HG03103 (cell line): Measurements from ENCODE around the gene FAAP100.
A peak's percentile ranks its signal among the peaks of the same experiment; 100 is the strongest.

Experiments
- ATAC-seq: cut with Tn5 transposase; IDR thresholded peaks from one replicate; pipeline ENCODE4 v1.9.1; 2021; ENCODE audit warnings: low read depth; ENCODE audit not compliant: unreplicated experiment

The FAAP100 gene

DNA sequence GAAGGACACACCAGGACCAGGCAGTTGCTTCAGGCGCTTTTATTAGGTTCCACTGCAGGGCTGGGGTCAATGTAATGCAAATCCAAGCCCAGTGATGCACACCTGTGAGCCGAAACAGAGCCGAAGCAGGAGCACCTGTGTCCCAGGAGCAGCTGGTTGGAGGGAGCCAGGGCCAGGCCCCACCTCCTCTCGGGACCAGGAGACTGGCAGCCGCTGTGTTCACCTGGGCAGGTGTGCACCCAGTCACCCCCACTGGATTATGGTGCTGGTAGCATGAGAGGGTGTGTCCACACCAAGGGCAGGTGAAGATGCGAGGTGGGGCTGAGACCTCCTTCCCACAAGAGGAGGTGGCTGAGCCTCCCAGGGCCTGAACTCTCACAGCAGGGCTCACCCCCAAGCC is 4.7 kb upstream of the FAAP100 start:
- ATAC-seq: no peak

DNA sequence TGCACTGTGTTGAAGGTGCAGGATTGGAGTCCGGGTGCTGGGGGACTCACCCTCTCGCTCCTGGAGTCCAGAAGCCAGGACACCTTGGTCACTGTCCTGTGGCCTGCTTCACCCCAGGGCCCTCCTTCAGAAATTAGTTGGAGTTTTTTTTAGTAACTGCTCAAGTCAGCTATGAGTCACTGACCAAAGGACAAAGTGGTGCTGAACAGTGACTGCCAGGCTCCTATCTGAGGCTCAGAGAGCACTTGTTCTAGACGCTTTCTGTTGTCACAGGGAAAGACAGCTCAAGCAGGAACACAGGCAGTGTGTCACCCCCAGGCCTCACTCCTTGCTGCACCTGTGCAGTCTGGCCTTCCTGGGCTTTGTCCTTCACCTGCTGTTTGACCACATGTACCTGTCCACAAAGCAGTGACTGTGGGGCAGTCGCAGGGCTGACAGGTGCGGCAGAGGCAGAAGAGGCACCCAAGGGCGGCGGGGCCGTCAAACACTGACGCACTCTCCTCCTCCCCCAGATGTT is 4.1 kb upstream of the FAAP100 start:
- ATAC-seq: no peak

DNA sequence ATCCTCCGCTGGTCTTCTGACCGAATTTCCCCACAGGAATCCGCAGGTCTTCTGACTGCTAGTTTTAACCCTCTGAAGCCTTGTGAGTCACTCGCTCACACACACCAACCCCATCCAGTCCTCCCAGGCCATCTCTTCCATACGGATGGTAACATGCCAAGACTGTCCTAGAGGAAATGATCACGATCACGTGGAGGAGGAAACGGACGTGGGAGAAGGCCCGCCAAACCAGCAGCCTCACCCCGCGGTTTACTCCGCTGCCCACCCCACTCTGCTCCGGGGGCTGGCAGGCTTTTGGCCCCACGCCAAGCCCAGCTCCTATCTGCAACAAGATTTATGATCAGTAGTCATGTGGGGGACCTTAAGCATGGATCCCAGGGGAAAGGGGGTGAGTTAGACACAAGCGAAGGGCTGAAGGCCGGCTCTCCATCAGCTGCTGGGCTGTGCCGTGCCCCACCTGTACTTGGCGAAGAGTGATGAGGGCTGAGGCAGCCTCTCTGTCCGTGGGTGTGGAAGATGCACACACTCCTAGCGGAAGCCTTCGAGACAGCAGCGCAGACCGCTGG is 1.5 kb upstream of the FAAP100 start:
- no peak for ATAC-seq

DNA sequence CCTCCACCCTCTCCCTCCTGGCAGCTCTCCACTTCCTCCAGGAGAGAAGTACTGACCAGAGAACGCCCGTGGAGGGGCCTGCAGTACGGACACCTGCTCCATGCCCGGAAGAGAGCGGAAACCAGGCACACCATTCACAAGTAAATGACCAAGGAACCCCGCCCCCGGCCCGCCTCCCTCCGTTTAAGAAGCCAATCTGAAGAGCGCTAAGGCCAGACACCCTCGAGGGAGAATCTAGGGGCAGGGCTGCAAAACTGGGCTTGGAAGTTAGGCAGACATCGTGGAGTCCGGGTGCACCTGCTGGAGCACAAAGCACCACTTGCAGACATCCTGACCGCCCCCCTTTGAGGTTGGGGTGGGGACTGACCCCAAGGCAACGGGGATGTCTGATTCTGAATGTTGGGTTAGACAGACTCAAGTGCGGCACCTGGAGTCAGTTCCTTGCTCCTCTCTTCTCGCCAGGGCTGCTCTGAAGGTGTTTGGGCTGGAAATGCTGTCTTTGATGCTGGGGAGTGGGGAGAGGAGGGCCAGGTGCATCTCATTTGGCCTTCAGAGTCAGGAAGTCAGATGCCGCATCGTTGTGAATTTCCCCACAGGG is 964 bp upstream of the FAAP100 start:
- ATAC-seq: peak; percentile 32

DNA sequence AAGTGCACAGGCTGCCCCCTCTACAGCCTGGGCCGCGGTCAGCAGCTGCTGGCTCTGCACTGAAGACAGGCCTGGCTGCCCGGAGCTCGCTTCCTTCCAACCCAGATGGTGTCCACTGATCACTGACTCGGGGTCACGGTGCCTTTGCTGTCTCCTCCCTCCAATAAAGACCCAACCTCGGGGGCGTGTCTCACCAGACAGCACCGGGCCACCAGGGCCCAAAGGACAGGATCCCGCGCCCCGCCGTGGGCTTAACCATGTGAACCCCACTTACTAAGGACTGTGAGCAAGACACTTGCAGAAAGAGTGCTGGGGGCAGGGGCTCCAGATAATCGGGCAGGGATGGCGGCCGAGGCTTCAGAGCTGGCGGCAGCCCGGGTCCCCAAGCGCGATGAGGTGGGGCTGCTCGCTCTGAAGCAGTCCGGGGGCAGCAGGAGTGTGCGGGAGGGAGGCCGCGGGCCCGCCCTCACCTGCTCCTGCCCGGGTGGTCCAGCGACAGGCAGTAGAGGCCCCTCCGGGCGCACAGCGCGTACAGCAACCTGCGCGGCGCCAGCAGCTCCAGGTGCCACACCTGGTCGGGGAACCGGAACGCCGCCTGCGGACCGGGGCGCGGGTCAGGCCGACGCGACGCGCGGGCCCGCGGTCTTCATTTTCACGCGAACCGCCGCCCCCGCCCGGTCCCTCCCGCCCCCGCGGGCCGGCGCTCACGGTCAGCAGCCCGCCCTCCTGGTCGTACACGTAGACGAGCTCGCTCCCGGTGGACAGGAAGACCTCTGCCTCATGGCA is 502 bp downstream of the FAAP100 start:
- peak; percentile 17 for ATAC-seq

DNA sequence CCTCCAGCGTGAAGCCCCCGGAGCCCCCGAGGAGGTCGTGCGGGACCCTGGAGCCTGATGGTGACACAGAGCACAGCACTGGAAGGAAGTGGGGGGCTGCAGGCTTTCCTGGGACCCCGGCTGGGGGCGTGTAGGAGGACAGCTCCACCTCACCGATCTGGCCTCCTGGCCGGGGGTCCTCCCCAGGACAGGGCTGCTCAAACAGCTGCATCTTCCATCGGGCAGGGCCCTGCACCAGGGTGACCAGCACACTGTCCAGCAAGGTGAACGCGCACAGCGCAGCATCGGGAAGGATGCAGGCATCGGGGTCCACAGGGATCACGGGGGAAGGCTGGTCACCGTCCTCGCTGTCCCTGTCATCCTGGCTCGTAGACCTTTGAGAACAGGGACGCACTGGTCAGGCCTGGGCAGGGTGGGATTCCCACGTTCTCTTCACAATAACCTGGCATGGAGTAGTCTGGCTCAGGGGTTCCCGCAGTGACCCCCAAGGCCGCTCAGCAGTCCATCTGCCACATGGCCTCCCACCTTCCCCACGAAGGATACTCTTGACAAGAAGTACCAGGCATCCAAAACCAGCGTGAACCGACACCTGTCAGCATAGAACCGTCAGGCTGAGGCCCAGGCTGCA is 1.2 kb downstream of the FAAP100 start:
- no peak for ATAC-seq

DNA sequence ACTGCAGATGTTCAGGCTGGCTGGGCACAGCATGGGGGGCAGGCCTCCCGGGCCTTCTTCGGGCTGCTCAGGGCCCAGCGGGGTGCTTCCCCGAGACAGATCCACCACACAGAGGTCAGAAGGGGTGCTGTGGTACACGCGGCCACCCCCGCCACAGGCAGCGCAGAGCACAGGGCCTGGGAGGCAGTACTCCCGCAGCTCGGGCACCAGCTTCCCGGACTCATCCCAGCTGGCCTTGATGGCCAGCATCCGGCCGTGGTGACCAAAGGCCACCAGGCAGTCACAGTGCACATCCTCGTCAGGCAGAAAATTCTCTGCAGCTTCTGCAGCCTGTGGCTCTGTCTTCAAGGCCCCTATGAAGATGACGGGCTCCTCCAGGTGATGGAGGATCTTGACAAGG is 1.9 kb downstream of the FAAP100 start:
- ATAC-seq: no peak

DNA sequence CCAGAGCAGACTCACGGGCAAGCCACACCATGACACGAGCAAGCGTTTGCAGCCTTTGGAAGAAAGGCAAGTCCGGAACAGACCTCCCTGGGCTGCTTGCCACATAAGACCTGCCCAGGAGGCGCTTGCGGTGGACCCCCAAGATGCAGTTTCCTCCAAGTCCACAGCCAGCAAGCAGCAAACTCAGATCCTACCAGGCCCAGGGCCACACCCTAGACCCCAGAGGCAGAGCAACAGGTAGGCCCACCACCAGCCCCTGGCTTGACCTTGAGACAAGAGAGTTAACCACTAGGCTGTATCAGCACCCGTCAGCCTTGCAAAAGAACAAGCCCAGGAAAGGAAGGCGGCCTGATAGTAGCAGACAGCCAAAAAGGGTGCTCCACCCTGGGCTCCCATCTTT is 2.3 kb downstream of the FAAP100 start:
- no peak for ATAC-seq

DNA sequence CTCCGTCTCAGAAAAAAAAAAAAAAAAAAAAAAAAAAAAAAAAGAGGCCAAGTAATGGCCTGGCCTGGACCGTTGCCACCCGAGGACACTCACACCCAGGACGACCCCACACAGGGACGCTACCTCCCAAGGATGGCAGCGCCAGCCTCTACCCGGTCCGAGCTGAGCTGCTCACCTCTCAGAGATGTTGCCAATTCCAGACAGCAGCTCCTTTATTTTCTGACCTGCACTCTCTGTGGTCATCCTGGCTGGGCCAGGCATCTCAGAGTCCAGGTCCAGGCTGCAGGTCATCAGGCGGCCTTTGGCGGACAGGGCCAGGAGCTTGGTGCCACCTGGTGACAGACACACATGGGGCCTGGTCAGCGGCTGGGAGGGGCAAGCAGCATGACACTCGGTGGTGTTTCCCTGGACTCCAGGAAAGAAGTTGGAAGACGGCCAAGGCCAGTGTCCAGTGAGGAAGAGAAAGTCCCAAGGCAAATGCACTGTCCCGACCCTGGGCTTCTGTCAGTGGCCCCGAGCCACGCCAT is 3.1 kb downstream of the FAAP100 start:
- no peak for ATAC-seq

DNA sequence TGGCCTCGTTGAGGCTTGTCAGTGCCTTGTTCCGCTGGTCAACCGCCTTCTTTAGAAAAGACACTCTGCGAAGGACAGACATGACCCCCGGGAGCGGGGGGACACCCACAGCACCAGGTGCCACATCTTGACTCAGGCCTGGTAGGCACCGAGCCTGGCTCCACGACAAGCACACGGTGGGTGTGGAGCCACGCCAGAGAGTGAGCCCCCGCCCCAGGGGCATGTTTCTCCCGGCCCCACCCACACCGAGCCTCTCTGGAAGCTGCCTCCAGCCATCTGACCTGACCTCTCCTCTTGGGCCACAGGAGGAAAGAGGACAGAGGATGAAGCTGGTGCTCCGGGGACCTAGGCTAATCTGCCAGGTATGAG is 4.6 kb downstream of the FAAP100 start:
- ATAC-seq: no peak

DNA sequence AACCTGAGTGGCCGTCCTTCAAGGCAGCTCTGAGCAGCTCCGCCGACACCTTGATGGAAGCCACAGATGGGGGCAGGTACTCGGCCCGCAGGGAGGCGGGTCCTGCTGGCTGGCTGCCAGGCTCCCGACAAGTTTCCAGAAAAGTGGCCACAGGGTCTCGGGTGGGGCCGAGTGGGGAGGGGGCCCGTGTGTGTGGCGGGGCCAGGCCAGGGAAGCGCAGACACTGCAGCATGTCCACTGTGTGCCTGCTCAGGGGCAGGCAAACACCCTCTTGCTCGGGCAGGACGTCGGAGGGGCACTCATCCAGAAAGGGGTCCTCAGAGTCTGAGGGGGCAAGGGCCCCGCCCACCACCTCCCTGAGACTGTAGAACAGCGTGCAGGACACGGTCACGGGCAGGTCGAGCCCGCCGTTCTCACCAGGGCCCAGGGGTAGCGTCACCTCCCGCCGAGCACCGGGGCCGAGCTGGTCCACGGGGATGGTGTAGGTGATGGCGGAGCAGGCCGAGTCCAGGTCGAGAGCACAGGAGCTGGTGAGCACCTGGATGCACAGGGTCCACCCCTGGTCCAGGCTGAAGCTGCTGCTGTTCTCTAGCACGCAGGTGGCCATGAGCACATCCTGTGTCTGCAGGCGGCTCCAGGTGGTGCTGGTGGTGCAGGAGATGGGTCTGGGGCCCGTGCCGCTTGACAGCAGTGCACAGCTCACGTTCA is 5.1 kb downstream of the FAAP100 start:
- ATAC-seq: no peak

DNA sequence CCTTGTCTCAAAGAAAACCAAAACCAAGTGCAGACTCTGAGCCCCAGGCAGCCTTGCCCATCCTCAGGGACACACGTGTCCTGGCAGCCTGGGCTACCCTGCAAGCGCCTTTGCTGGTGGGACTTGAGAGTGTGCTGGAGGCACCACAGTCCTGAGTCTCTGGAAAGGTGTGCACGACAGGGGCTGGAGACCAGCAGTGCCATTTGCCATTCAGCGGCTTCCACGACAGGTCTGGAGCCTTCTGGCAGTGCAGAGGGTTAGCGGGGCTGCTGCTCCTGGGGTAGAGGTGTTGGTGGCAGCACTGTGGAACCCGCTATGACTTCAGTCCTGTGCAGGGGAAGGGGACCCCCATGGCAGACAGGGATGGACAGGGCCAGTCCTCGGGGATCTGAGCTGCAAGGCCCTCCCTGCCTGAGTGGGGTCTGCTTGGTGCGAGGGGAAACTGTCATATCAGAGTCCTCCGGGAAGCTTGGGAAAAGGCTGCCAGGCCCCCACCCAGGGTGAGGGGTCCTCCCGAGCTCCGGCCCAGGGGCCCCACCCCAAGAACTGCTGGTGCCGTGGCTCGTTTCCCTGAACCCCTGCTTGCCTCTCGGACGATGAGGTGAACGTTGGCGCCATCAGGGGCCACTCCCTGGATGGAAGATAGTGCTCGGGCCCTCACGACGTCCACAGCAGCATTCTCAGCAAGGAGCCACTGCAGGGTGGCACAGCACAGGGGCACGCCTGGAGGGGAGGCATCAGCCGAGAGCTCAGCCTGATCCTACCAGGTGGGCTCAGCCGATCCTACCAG is 6.8 kb downstream of the FAAP100 start:
- no peak for ATAC-seq

DNA sequence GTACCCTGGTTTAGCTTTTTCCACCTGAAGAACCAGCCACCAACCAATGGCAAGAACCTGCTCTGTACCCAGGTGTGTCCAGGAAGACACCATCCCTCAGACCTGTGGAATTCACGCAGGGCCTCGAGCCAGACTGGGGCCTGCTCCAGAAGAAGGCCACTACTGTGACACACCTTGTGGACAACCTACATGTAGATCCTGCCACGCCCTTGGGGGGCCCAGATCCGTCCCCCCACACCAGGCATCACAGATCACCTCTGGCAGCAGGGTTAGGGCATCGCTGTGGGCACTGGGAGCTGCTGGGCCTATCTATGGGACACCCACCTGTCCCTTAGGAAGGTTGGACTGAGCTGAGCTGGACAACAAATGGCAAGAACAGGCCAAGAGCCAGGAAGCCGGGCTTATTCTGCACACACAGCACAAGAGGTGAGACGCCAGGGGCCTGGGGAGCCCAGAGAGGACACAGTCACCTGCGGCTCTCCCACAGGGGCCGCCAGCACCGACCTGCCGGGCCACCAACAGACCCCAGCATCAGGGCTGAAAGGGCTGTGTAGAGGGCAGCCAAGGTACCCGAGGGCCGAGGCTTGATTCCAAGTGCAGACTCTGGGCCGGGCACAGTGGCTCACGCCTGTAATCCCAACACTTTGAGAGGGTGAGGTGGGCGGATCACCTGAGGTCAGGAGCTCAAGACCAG is 7.7 kb downstream of the FAAP100 start:
- no peak for ATAC-seq

DNA sequence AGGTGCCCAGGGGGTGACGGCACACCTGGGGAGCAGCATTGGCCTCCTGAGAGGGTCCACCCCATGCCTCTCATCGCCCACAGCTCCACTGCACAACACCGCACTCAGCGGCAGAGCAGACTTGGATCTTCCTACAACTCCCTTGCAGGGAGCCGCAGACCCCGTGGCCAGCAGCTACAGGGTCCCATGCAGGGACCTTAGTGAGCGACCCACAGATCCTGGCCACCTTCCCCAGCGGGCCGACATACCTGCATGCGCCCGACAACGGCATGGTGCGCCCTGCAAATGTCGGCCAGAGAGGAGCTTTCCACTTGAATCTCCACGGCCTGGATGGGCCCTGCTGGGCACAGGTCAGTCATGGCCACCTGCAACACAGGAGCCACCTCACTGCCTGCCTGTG is 8.4 kb downstream of the FAAP100 start:
- ATAC-seq: no peak

DNA sequence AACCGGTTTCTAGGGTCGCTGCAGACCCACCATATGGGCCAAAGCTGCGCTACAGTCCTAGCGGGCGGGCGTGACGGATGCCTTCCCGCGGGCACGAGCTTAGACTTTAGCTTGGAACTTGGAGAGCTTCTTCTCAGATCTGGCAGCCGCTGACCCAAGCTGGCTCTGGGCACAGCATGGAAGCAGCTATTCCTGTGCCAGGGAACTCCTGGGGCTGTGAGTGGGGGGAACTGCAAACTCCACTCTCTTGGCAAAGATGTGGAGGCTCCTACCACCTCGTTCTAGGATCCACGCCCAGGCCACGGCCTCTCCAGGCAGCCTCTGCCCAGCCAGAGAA is 8.8 kb downstream of the FAAP100 start:
- ATAC-seq: no peak

DNA sequence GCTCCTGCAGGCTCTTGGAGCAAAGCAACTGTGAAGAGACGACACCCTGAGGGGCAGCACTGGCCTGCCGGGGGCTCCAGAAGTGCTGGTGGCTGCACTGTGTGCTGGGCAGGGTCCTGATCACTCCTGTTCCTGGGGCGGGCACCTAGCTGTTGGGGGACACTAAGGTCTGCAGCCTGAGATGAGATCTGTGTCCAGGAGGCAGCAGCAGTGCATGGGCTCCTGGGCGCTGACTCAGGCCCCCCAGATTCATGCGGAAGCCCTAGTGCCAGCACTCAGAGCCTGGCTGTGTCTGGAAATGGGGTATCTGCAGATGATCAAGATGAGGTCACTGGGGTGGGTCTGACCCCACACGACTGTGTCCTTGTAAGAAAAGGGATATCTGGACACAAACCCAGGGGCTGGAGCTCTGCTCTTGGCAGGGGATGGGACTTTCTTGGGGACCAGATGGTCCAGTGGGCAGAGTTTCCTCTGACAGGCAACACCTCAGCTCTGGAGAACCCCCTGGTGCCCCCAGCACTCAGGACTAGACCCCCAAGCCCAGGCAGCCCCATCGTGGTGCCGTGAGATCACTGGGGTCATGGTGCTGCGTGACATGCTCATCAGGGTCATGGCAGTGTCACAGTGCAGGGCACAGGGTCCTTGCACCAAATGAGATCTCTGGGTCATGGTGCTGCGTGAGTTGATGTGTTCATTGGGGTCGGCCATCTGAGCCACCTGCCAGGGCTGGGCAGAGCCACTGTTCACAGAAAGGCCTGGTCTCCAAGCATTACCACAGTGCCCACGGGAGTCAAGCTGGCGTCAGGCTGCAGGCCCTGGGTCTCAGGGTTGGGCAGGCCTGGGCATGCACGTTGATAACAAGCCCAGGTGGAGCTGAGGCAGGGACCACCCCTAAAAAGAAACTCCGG is 9.5 kb downstream of the FAAP100 start:
- no peak for ATAC-seq

DNA sequence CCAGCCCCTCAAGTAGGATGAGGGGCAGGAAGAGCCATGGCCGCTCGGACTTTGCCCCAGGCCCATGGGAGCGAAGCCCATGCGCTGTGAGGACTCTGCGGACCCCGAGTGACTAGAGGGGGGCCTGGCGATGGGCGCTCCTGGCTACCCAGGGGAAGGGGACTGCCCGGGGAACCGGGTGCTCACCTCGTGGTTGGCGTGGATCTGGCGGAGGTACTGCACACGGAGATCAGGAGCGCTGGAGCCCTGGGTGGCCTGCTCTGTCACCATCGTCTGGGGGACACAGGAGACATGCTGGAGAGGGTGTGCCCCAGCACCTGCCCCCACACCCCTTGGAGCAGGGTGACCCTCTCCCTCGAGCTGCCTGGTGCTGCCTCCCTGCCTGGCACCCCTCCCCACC is 11.0 kb downstream of the FAAP100 start:
- no peak for ATAC-seq

DNA sequence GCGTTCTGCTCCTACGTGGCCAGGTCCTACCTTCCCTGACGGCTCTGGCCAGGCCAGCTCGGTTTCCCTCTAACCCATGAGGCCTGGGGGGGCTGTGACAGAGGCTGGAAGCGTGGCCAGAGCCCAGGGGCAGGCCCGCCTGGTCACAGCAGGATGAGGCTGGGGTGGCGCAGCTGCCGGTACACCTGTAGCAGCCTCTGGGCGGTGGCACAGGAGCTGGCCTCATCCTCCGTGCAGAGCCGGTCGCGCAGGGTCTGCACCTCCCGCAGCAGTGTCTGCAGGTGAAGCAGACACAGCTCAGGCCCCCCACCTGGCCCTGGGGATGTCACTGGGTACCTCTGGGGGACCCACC is 11.5 kb downstream of the FAAP100 start:
- no peak for ATAC-seq
